HG02840 (cell line): ENCODE results near the gene LIPC.

Experiments used
- ATAC-seq: cut with Tn5 transposase; IDR thresholded peaks from one replicate; pipeline ENCODE4 v1.9.1; 2021; ENCODE audit warnings: mild to moderate bottlenecking, moderate library complexity, moderate number of reproducible peaks; ENCODE audit not compliant: unreplicated experiment, low FRiP score

The LIPC gene

GRCh38 chr15:58530056-58530590, 98.3 kb downstream of the LIPC start:
- no peak for ATAC-seq

GRCh38 chr15:58532126-58532525, 100.3 kb downstream of the LIPC start:
- ATAC-seq: no peak

DNA sequence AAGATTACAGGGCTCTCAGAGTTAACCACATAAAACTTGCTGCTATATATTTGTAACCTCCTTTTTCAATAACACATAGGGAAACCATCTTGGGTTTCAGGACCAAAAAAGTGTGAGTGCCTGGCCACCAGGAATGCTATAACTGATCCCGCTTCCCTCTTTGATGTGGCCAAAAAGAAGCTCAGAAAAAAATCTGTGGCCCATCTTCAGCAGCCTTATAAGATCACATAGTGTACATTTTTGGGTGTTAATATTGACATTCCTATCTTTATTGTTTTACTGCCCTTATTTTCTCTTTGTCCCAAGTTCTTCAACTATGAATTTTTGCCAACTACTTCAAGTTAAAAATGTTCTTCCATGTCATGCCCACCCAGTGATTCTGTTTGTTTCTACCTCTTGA, 102.8 kb downstream of the LIPC start:
- no peak for ATAC-seq

GRCh38 chr15:58535337-58535736, 103.5 kb downstream of the LIPC start:
- no peak for ATAC-seq

- ATAC-seq: no peak
Measured at GRCh38 chr15:58535894-58536293, 104.1 kb downstream of the LIPC start.

- ATAC-seq: no peak
Measured at GRCh38 chr15:58536414-58536813, 104.6 kb downstream of the LIPC start.

- ATAC-seq: no peak
Measured at GRCh38 chr15:58537033-58537432, 105.2 kb downstream of the LIPC start.

- ATAC-seq: no peak
Measured at GRCh38 chr15:58538225-58538727, 106.5 kb downstream of the LIPC start.

DNA sequence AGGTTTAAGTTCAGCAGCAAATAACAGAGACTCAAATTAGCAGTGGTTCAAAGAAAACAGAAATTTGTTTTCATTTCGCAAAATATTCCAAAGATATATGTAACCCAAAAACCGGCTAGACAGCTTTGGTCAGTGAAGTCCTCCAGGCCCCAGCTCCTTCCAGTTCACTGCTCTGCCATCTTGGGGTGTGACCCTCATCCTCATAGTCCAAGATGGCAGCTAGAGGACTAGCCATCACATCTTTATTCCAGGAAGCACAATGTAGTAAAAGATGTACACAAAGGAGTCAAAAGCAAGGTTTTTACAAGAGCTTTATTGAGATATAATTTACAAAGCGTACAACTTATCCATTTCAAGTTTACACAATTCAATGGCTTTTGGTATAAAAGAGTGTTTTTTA, 107.1 kb downstream of the LIPC start:
- no peak for ATAC-seq

GRCh38 chr15:58539548-58539947, 107.8 kb downstream of the LIPC start:
- no peak for ATAC-seq

GRCh38 chr15:58541410-58542087, 109.8 kb downstream of the LIPC start:
- ATAC-seq: no peak

DNA sequence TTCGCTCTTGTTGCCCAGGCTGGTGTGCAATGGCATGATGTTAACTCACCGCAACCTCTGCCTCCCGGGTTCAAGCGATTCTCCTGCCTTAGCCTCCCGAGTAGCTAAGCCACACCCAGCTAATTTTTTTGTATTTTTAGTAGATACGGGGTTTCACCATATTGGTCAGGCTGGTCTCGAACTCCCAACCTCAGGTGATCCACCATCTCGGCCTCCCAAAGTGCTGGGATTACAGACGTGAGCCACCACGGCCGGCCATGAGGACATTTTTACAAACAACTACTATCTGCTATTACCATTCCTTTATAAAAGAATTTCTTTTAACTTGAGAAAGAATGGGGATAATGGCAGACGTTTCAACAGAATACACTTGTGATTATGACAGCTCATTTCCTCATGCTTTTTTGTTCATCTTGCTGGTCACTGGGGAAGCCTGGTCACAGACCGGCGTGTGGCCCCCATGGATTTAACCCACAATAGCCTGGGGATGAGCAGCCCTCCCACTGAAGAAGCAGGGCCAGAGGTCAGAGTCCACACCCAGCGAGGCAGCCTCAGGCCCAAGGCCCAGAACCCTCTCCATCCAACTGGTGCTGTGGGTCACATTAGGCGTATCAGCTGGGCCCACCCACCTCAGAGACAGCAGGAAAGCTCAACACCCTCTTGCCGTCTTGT, 112.0 kb downstream of the LIPC start:
- ATAC-seq: no peak

DNA sequence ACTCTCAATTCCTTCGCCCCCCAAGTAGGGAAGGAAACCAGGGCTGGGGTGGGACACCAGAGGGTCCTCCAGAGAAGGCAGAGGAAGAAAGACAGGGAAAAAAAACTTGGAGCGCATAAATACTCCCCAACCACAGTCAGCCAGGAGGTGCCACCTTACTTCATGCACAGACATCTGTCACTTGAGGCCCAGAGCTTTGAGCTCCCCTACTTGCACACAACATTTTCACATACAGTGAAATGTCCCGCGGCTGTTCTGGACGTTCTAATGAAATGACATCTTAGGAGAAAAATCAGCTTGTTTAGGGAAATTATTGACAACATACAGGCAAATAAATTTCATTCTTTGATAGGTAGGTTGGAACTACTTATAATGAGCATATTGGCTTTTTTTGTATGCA, 113.0 kb downstream of the LIPC start:
- no peak for ATAC-seq

- no peak for ATAC-seq
Measured at GRCh38 chr15:58545307-58546065, 113.7 kb downstream of the LIPC start.

DNA sequence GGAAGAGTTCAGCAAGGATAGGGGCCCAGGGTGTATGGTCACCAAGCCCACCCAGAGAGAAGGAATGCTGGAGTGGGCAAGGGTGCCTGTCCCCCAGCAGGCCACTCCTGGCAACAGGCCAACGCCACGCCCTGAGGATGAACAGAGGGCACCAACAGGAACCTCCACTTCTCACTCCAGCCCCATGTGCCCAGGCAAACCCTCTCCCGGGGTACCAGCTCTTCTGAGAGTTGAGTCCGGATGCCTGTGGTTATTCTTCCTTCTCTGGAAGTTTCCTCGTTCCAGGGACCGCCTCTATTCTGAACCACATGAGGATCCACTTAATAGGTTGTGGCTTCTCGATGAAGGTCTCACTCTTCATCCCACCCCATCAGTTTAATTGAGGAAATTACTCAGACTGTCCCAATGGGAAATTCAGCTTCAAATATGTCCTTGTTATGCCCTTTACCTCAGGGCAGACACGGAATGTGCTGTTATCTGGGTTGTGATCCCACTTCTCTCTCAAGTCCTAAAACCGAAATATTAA, 114.3 kb downstream of the LIPC start:
- ATAC-seq: no peak

GRCh38 chr15:58546635-58547627, 115.1 kb downstream of the LIPC start:
- ATAC-seq: no peak

GRCh38 chr15:58547628-58548307, 116.0 kb downstream of the LIPC start:
- no peak for ATAC-seq

GRCh38 chr15:58548308-58549012, 116.7 kb downstream of the LIPC start:
- ATAC-seq: no peak
